HG02852 (cell line): ENCODE results near the gene ARHGDIG.
"Not testable (repeated sequence)": the region's sequence is repeated elsewhere in the genome, so short reads cannot be mapped to it uniquely, and the experiment has no call there.

Experiments used
- ATAC-seq: cut with Tn5 transposase; IDR thresholded peaks from one replicate; pipeline ENCODE4 v1.9.1; 2021; ENCODE audit warnings: mild to moderate bottlenecking, moderate library complexity; ENCODE audit not compliant: unreplicated experiment

The ARHGDIG gene

DNA sequence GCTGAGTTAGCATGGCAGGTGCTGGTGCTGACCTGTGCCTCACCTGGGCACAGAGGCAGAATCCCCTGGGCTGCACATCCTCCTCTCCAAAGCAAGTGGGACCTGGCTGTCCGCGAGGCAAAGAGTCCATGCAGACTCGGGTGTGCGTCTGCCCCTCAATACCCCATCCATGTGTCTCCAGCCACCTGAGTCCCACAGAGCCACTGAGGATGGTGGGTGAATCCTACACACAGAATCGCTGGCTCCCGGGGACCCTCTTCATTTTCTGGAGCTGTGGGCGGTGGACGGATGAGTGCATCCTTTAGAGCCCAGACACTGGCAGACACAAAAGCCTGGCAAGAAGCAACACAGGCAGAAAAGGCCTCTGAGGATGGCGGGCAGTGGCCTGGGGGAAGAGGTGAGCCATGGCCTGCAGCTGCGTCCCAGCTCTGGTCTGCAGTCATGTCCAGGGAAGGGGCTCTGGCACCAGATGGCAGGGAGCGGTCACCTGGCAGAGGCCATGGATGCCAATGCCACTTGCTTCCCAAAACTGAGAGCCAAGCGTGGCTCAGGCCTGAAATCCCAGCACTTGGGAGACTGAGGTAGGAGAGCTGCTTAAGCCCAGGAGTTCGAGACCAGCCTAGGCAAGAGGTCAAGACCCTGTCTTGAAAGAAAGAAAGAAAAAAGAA is 42.2 kb downstream of the ARHGDIG start:
- no peak for ATAC-seq

DNA sequence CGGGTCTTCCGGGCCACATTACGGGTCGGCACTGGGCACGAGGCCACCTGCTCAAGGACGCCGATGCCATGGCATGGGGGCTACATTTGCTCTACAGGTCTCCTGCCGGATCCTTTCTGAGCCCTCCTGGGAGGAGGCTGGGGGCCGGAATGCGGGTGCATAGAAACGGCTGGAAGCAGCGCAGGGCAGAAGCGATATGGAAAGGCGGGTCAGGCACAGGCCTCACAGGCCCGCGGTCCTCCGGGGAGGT is 43.7 kb downstream of the ARHGDIG start:
- ATAC-seq = no peak

DNA sequence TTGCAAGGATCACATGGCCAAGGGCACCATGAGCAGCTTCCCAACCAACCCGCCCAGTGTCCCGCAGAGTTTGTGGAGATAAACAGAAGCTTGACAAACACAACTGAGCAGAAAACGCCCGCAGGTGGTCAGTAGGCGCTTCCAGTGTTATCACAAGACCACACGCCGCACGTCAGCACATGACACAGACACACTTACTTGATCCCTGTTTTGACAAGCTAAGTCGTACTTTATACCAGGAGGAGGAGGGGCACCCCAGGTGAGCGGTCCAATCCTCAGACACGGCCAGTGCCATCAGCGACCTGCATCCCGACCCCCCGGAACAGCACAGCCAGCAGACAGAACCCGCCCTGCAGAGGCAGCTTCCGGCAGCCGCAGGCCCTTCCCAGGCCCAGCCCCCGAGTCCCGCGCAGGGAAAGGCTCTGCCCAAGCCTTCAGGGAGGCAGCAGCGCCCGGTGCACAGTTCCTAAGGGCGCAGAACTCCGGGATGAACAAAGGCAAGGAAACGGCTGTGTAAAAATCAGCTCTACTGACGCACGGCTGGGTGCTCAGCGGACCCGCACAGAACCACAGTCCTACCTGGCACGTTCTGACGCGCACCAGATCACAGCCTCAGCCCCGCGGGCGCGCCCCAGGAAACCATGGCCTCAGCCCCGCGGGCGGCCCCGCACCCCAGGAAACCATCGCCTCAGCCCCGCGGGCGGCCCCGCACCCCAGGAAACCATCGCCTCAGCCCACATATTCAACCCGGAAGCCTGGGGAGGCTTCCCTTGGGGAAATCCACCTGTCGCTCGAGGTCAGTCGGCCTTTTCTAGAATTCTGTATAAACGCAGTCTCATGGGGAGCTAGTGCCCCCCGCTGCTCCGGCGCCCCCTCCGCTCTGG is 44.3 kb downstream of the ARHGDIG start:
- ATAC-seq = no peak

DNA sequence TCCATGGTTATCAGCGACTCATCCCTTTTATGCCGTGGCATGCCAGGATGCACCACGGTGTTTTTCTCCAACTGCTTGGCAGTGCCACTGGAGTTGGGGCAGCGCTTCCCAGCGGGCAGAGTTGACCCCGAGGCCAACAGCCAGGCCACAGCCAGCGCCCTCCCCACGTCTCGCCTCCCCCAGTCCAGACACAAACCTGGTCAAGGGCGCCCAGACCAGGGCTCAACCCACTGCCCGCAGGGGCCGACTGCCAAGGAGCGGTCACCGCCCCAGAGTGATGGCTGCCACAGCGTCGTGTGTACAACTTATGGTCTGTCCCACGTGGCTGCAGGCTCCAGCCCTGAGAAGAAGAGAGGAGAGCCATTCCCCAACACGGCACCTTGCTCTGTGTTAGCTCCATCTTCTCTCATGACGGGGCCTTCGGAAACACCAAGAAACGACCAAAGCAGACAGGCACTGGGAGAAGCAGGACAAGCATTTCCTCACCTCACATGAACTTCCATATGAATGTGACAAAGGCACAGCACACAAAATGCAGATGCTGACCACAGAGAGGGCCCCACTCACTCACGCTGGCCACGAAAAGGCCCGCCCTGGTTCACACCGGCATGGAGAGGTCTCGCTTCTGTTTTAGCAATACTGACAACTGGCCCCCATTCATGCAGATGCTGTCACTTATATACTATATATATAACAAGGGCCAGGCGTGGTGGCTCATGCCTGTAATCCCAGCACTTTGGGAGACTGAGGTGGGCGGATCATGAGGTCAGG is 45.2 kb downstream of the ARHGDIG start:
- no peak for ATAC-seq

DNA sequence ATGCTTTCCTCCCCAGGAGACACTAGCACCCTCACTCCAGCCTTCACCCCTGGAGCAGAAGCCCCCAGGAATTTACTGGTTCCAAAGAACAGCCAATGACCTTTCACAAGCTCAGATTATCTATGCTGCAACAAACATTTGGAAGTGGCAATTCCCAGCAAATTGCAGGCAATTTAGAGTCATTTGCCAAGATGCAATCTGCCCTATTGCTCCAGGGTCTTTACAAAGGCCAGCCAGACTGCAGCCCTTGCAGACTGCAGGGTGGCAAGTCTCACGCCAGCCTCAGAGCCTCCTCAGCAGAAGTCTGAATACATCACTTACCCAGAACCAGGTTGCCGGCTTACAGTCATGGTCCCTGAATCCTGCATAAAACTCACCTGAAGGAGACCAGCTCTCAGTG is 50.4 kb downstream of the ARHGDIG start:
- ATAC-seq = no peak

DNA sequence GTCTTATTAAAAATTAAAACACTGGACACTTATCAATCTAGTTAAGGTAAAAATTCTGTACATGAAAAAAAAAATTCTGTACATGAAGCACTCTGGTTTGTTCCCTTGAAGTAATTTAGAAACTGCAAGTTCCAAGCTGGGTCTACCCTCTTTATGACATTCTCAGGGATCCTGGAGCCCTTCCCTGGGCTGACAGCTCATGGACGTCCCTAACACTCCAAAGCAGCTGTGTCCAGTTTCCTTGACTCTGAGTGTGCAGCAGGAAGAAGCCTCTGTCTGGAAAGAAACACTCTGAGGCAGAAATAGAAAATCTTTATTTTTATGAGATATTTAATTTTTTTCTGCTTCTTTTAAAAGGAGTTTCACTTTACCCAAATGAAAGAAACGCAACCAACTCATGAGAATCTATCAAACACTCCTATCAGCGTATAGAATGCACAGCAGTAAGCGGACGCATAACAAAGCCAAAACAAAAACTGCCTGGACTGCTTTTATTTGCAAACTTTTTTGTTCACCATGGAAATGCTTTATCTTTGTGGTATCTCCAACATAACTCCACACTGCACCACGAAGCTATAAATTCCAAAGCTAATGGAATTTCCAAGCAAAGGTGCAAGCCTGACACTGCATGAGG is 50.9 kb downstream of the ARHGDIG start:
- not testable (repeated sequence) for ATAC-seq
